NOMO-1 treated with dmso at 0.1 percent for 144 hours (cell line): ENCODE data around the gene GRK5.
"Not testable (repeated sequence)": the region's sequence is repeated elsewhere in the genome, so short reads cannot be mapped to it uniquely, and the experiment has no call there.

Experiments used
- DNase-seq: peaks from one replicate; lab custom pipeline; 2025; ENCODE audit not compliant: unreplicated experiment; lab: John Stamatoyannopoulos, UW

The GRK5 gene

DNA sequence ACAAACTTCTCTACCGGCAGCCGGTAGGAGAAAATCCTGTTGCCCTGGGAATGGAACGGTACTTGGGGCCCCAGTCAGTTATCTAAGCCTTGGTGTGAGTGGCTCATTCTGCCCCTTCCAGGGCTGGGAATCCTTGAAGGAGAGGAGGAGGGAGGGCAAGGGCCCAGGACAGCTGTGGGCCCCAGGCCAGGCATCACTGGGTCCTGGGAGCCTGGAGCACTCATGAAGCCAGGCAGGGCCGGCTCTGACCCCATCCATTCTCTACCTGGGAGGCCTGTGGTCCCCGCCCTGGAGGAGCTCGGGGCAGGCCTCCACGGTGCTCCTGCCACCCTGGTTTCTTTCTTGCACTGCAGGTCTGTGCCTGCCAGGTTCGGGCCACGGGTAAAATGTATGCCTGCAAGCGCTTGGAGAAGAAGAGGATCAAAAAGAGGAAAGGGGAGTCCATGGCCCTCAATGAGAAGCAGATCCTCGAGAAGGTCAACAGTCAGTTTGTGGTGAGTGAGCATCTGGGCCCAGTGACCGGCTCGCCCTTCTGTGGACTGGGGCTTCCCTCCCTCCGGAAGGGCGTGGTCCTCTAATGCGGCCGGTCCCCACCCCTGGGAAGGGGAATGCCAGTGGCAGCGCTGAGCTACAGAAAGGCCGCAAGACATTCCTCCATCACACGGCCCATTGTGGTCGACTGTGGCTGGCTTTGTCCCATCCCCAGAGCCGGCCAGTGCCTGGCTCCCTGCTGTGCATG, 223.8 kb downstream of the GRK5 start:
- DNase-seq = peak; percentile 25

DNA sequence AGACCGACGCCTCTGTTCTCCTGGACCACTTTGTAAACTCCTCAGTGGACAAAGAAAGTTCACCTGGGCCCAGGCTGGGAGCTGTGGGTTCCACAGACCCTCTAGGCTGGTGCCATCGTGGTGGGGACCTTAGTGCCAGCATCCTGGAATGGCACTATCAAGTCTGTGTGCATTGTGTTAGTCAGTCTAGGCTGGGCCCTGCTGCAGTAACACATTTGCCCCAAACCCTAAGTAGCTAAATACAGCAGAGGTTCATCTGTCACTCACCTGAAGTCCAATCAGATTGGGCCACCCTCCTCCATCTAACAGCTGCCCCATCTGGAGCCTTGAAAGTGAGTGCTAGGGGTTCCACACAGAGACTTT, 224.4 kb downstream of the GRK5 start:
- no peak for DNase-seq

DNA sequence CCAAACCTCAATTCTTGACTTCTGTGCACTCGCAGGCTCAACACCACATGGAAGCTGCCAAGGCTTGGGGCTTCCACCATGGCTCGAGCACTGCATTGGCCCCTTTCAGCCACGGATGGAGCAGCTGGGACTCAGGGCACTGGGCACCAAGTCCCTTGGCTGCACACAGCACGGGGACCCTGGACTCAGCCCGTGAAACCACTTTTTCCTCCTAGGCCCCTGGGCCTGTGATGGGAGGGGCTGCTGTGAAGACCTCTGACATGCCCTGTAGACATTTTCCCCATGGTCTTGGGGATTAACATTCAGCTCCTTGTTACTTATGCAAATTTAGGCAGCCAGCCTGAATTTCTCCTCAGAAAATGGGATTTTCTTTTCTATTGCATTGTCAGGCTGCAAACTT, 227.6 kb downstream of the GRK5 start:
- not testable (repeated sequence) for DNase-seq

DNA sequence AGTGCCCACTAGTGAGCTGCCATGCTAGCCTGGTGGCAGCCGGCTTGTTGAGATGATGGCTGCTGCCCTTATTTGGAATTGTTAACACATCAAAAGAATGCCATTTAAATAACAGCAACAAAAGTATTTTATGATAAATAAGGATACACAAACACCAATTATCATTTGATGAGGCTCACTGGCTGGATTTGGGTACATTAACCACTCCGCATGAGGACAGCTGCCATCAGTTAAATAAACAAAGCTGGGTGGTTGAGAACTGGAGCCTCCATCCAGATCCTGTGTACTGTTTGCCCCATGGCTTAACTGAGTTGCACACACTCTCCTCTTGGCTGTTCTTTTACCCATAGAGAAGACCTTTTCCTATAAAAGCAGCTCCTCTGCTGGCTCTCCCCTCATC, 231.3 kb downstream of the GRK5 start:
- DNase-seq = no peak

DNA sequence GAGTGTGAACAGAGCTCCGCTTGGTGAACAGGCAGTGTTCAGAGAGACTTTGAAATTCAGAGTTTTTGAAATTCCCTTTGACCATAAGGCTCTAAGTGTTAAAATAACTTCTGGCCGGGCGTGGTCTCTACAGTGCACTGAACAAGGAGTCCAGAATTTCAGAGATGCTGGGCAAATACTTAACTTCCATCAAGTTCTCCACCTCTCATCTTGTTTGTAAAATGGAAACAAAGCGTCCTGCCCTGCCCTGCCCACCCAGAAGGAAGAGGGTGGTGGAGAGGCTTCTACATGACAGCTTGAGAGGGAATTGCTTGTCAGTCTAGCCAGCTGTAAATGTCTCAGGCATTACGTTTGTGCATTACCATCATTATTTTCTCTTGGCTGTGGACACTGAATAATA, 232.6 kb downstream of the GRK5 start:
- DNase-seq = no peak

DNA sequence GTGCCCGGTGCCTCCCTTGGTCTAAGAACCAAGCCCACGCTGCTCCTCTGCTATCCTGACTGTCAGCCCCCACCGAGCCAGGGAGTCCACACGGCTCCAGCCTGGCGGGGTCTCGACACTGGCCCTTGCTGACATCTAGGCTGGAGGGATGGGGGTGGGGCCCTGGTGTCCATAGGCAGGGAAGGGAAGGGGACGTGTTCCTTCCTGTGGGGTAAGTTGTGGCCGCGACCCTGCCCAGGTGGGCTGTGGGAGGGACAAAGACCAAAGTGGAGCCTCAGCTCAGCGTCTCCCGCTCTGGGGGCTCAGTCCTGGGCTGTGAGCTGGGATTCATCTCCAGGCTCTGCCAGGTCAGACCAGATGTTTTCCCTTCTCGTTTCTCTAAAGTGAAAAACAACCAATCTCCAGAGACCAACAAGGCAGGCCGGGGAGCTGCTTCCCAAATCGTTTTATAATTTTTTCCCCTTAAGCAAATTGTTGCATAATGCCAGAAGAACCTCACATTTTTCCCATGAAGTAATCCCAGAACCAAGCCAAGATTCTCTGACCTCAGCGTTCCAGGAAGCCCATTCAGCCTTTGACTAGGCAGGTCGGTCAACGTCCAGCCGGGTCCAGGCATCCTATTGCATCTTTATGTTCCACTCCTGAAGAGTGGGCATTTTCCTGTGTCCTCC, 233.9 kb downstream of the GRK5 start:
- no peak for DNase-seq

DNA sequence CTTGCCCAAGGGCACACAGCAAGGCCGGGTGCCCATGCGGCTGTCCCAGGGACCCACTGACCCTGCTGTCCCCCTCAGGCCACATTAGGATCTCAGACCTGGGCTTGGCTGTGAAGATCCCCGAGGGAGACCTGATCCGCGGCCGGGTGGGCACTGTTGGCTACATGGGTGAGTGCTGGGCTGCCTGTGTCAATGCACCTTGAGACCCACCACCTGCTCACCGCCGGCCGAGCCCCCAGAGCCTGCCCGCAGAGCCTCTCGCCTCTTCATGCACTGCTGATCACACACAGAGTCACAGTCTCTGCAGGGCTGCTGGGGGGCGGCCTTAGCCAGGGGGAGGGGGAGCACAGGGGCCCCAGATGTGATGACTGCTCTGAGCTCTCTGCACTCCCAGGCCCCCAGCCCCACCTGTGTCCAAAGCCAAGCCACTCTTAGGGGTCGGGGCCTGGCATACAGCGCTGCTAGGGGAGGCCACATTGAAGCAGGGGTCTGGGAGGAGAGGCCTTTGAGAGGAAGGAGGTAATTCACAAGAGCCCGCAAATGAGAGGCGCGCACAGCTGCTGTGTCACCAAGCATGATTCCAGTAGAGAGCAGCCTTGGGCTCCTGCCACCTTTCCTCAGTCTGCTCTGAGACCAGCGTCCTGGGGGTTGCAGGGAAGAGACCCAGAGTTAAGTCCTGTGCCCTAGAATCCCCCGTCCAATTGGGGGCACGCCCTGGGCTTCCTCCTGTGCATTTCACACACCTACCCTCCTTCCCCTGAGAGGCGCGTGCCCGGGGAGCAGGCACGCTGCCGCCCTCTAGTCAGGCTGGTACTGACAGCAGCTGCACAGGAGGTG, 234.8 kb downstream of the GRK5 start:
- DNase-seq = no peak

DNA sequence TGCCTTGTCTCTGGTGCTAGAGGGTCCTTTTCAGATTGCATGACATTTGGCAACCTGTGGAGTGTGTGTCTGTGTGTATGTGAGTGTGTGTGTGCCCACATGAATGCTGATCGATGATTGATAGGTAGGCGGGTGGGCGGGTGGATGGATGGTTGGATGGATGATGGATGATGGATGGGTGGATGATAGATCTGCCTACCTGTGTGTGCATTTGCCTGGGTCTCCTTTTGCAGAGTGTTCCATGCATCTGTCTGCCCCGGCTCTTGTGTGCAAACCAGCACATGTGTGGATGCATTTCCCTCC, 235.3 kb downstream of the GRK5 start:
- DNase-seq = no peak

DNA sequence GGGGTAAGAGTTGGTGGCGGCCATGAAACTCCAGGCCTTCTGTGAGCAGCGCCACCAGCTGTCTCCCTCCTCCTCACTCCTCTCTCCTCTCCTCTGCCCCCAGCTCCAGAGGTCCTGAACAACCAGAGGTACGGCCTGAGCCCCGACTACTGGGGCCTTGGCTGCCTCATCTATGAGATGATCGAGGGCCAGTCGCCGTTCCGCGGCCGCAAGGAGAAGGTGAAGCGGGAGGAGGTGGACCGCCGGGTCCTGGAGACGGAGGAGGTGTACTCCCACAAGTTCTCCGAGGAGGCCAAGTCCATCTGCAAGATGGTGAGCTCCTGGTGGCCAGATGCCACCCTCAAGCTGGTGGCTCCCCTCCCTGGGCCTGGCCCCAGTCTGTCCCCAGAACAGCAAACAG, 236.1 kb downstream of the GRK5 start:
- DNase-seq = no peak

DNA sequence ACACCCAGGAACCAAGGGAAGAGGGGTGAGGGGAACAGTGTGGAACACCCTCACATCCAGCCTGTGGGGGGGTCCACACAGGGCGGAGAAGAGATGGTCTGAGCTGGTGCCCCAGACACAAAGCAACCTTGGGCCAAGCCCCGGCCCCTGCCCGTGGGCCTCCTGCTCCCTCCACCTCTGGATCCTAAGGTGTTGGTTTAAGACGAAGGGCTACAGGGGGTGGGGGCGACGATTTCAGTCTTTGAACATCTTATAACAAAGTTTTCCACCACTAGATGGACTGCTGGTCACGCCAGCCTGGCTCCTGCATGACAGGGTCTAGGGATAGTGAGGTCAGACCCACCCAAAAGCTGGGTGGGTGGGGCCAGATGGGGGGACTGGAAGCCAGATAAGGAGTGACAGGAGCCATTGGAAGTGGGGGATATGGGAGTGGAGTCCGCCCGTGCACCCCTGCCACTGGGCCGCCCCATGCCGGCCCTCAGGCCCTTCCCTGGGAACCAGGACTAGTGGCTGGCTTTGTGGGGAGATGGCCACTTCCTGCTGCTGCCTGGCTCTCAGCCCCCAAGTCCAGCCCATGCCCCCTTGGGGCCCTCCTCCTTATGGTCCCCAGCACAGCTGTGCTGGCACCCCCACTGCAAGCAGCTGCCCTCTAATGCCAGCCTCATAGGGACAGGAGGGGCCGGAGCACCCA, 236.7 kb downstream of the GRK5 start:
- DNase-seq = no peak

DNA sequence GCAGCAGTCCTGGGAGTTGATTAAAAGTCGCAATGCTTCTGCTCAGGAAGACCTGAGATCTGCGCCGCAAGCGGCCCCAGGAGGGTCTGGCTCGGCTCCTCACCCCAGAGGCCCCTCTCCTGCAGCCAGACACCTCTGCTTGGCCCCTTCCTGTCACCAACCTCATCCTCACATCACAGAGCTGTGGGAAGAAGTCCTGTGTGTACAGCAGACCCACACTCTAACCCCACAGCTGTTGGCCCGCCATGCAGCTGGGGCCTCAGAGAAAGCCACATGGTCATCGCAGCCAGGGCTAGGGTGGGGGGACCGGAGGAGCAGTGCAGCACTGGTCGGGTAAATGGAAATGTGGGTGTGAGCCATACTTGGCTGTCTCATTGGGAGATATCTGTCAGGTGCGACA, 237.5 kb downstream of the GRK5 start:
- no peak for DNase-seq

DNA sequence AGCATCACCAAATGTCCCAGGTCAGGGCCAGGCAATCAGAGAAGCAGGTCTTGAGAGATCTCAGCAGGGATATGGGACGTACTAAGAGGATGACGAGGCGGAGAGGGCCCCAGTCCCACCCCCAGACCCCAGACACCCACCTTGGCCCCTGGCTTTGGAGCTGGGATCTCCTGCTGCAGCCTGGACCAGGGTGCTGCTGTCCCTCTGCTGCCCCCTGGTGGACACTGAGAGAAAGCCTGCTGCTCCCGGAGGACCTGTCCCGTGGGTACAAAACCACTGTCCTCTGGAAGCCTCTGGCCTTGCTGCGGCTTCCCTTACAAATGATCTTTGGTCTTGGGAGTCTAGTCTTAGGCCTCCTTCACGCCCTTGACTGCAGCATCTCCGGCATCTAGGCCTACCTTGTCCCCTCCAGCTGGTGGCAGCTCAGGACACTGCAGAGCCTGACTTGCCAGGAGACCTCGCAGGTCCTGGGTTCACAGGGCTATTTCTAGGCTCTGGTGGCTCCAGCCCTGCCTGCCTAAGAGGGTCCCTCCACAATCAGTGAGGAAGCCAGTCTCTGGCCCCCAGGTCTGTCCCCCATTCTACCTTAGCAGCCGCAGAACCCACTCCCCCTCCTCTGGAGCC, 238.1 kb downstream of the GRK5 start:
- peak; percentile 9 for DNase-seq

DNA sequence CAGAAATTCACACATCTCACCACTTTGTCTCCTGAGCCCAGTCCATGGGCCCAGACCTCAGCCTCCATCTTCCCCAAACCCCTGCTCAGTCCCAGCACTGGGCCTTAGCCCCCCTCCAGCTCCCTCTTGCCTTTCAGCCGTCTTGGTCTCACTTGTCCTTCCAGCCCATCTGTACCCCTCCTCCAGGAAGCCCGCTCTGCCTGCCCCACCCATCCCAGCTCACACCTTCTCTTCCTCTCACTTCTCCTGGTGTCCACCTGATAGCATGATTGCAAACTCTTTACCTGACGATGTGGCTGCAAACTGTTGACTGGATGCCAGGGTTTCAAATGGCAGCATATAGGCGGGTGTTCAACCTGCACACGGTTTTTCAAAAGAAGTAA, 238.6 kb downstream of the GRK5 start:
- DNase-seq = no peak

DNA sequence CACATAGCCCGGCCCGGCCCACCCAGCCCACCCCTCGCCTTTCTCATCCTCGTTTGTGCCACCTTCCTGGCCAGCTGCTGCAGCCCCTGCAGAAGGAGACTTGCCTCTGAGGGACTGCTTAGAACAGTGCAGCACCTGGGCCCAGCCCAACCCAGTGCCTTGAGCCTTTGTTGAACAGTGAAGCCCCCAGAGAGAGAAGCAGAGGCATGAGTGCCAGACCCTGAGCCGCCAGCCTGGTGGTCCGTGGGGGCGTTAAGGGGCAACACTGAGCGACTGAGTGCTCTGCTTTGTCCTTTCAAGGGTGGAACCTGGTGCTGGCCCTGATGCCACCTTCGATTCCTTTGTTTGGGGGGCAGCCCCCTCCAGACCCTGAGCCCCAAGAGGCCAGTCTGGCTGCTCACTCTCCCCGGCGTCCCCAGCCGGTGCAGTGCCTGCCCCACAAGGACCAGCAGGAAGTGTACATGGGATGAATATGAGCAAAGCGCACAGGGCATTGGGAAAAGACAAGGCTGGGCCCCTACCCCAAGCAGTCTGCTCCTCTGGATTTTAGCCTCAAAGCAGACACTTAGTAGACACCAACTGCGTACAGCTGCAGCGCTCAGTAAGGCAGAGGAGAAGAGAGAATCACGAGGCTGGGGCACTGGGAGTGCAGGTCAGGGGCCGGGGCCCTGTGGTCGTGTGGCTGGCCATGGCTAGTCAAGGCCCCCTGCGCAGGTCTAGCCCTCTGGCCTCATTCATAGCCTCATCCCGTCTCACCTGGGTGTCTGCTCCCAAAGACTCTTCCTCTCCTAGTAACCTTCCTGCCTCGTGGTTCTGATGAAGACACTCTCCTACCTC, 239.3 kb downstream of the GRK5 start:
- DNase-seq = no peak

DNA sequence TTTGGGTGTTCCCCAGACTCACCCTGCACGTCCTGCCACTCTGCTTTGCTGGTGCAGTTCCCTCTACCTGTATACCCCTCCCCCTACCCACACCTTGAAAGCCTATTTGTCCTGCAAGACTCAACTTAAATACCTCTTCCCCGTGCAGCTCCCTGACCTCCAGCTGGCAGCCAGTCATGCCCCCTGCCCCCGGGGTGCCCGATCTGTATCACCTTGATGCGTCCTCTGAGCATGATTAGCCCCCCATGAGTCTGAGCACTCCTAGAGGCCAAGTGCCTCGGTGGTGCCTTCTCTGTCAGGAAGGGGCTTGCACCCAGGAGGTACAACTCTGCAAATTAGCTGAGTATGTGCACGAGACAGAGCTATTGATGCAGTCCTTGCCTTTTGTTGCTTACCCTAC, 240.1 kb downstream of the GRK5 start:
- DNase-seq = no peak

DNA sequence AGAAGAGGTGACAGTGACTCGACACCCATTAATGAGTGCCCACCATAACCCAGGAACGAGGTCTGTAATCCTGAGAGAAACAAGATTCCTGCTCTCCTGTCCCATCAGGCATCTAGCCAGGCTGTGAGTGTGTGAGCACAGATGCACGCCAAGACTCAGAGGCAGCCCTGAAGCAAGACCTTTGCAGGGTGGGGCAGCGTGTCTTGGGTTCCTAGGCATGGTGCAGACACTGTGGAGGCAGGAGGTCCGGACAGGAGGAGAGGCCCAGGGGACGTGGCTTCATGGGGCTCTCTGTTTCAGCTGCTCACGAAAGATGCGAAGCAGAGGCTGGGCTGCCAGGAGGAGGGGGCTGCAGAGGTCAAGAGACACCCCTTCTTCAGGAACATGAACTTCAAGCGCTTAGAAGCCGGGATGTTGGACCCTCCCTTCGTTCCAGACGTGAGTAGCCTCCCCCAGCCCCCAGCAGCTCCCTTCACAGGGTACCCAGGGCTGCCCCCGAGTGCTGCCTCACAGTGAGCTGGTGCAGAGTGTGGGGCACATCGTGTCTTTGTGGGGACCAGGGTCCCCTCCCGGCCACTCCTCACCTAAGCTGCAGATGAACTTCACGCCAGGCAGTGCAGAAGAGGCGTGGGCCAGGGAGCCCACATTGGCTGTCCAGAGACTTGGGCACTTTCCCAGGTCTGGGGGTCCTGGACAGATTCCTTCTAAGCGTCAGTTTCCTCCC, 240.6 kb downstream of the GRK5 start:
- DNase-seq = no peak

DNA sequence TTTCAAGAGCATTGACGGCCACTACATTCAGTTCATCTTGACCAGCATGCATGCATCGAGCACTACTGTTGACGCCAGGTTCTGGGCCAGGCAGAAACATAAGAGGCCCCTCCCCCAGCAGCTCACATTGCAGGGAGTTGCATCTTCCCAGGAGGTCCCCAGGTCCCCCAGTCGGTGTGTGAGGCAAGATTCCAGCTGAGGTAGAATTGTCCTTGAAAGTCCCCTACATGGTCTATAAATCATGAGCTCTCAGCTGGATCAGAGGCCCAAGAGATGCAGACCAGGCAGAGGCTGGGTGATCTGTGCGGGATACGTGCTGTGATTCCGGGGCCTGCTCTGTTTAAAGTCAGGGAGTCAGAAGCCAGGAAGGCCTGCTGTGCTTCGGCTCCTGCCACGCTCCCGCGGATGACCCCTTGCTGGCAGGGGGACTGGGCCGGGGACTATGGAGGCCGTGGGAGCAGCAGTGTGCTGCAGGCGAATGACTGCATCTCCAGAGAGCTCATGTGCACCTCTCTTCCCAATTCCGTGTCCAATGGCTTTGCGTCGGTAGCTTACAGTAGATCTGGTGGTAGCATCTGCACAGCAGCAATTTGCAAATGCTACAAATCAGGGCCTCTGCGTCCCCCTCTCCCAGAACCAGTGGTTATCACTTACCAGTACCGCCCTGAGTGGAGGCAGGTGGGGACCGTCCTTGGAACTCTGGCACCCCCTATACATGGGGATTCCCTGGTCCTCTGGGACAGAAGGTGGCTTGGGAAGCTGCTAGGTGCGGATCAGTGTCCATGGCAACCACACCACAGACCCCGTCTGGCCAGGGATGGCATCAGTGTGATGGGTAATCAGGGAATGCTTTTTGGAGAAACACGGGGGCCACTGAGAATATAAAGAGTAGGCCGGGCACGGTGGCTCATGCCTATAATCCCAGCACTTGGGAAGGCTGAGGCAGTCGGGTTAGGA, 241.5 kb downstream of the GRK5 start:
- DNase-seq = no peak

DNA sequence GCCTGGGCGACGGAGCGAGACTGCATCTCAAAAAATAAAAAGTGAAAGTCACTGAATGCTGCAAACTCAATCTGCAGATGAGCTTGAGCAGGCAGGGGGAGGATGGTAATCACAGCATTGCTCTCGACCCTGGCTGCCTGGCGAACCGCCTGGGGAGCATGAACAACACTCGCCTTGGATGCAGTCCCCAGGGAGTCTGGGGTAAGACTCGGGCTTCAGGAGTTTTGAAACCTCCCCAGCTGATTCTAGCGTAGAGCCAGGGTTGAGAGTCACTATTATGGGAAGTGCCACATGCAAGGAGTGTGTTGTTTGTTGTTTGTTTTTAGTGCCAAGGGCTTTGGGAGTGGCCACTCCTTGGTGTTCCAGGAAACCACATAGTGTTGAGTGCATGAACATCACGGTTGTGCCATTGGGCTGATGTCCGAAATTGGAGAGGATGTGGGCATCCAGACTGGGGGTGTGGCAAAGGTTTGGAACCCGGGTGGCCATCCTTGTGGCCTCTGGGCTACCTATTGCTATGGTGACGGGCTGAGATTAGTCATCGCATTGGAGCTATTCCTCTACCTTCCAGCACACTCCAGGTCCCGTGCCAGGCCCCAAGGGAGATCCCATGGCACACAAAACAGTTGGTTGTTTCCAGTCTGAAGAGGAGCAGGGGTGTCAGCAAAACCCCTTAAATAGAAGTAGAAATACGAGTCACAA, 242.5 kb downstream of the GRK5 start:
- DNase-seq = no peak
